GM12872 (cell line): Measurements from ENCODE around the gene CATSPERZ.

Experiments used
- TF ChIP-seq, protein P1 (sequence below): IDR thresholded peaks from 3 replicates; pipeline ENCODE4 v1.5.1; 2011; ENCODE audit warnings: low read depth, mild to moderate bottlenecking, low read length, moderate library complexity; ENCODE audit not compliant: insufficient read depth

Gene CATSPERZ

DNA sequence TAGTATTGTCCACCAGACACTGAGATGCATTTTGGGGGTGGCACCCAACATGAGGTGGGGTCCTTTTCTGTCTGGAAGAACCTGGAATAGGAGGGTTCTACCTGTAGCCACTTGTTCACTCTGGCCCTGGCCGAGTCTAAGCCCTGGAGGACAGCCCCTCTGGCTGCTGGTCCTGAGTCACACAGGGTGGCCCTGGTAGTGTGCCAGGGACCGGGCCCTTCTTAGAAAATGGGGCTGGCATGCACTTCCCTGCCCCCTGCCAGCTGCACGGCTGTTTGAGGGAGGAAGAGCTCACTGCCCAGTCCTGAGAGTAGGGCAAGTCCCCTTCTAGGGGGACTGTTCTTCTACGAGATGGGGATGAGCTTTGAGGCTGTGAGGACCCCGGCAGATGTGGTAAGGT is 46.7 kb upstream of the CATSPERZ start:
- TF ChIP-seq, protein P1, sequence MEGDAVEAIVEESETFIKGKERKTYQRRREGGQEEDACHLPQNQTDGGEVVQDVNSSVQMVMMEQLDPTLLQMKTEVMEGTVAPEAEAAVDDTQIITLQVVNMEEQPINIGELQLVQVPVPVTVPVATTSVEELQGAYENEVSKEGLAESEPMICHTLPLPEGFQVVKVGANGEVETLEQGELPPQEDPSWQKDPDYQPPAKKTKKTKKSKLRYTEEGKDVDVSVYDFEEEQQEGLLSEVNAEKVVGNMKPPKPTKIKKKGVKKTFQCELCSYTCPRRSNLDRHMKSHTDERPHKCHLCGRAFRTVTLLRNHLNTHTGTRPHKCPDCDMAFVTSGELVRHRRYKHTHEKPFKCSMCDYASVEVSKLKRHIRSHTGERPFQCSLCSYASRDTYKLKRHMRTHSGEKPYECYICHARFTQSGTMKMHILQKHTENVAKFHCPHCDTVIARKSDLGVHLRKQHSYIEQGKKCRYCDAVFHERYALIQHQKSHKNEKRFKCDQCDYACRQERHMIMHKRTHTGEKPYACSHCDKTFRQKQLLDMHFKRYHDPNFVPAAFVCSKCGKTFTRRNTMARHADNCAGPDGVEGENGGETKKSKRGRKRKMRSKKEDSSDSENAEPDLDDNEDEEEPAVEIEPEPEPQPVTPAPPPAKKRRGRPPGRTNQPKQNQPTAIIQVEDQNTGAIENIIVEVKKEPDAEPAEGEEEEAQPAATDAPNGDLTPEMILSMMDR = no peak

DNA sequence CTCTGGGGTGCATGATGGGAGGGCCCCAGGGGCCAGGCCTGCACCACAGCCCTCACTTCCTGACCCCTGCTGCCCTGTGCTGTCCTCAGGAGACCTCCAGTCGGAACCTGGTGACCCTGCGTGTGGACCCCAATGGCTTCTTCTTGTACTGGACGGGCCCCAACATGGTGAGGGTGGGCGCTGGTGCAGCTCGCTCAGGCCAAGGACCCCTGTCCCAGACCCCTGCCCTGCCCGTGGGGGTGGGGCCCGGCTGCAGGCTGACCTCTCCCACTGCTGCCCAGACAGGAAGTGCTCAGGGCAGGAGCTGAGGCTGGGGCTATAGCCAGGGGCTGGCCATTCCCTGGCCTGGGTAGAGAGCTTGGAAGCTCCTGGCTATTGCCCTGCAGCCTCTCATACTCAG is 45.8 kb upstream of the CATSPERZ start:
- TF ChIP-seq, protein P1 = no peak

DNA sequence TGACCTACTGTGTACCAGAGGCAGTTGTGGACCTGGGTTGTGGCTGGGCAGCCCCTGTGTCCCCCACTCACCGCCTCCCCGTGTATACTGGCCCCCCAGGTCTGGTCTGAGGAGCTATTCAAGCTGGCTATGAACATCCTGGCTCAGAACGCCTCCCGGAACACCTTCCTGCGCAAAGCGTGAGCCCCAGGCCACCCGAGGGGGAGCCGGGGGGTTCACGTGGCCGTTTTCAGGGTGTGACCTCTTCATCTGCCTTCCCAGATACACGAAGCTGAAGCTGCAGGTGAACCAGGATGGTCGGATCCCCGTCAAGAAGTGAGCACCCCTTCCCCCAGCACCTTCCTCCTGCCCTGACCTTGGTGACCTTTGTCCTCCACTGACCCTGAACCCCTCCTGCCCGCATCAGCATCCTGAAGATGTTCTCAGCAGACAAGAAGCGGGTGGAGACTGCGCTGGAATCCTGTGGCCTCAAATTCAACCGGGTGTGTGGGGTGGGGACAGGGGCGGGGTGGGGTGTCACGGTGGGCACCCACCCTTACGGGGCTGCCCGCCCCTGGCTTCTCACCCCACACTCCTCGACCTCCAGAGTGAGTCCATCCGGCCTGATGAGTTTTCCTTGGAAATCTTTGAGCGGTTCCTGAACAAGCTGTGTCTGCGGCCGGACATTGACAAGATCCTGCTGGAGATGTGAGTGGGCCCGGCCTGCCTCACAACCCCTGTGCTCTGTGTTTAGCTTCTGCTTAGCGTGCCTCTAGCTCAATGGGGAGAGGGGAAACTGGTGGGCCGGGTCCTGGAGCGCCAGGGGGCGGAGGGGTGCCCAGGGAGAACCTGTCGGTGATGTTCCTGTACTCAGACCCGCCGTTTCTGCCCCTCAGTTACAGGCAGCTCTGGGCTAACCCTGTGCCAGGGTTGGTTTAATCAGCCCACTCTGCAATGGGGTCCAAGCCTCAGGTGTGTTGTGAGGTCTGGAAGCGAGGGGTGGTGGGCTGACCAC is 44.7 kb upstream of the CATSPERZ start:
- TF ChIP-seq, protein P1 = no peak

DNA sequence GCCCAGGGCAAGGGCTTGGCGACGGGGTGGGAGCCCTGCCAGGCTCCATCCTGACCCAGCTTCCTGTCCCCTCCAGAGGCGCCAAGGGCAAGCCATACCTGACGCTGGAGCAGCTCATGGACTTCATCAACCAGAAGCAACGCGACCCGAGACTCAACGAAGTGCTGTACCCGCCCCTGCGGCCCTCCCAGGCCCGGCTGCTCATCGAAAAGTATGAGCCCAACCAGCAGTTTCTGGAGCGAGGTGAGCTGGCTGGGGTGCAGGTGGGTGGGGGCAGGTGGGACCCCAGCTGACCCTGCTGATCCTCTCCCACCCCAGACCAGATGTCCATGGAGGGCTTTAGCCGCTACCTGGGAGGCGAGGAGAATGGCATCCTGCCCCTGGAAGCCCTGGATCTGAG is 43.9 kb upstream of the CATSPERZ start:
- TF ChIP-seq, protein P1 = no peak

DNA sequence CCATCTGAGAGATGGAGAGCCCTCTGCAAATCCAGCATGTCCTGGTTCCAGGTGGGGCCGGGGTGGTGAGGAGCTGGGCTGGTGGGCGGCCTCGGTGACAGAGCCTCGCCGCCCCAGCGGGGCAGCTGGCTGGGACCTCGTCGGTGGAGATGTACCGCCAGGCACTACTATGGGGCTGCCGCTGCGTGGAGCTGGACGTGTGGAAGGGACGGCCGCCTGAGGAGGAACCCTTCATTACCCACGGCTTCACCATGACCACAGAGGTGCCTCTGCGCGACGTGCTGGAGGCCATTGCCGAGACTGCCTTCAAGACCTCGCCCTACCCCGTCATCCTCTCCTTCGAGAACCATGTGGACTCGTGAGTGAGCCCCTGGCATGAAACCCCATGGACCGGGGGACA is 41.8 kb upstream of the CATSPERZ start:
- TF ChIP-seq, protein P1 = no peak

DNA sequence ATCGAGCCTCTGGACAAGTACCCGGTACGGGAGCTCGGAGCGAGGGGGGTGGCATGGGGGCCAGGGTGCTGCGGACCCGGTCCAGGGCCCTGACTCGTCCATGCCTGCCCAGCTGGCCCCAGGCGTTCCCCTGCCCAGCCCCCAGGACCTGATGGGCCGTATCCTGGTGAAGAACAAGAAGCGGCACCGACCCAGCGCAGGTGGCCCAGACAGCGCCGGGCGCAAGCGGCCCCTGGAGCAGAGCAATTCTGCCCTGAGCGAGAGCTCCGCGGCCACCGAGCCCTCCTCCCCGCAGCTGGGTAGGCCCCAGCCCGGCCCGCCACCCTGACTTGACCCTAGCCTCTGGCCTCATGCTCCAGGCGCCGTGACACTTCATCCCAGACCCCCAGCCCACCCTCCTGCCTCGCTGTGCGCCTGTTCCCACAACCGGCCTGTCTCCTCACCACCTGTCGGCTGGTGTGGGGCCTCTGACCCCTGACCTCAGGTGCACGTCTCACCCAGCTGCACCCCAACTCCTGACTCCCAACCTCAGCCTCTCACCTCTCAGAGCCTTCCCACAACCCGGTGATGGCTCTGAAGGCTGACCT is 41.1 kb upstream of the CATSPERZ start:
- TF ChIP-seq, protein P1 = no peak

DNA sequence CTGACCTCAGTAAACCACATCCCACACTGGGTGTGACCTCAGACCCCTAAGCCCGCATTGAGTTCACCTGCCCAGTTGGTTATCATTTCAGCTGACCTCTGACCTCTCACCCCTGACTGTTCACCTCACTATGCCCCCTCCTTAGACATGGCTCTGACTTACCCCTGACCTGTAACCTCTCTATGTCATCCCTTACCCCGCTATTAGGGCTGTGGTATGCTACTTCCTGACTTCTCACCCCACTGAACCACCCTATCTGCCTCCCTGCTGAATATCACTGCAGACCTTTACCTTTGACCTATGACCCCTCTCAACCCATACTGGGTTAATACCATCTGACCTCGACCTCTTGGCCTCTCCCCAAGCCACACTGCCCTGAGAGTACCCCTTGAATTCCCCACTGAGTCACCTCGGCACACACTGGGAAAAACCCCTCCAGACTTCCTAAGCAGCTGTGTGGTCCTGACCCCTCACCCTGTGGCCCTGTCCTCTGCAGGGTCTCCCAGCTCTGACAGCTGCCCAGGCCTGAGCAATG is 40.6 kb upstream of the CATSPERZ start:
- TF ChIP-seq, protein P1 = no peak
